Muscle layer of colon (tissue), 2 donors: ENCODE data around the gene HIPK4.

ENCODE experiments used
- H3K27ac ChIP-seq: one replicate; pipeline ENCODE4 v1.7.0; 2013; ENCODE audit warnings: low read depth, mild to moderate bottlenecking, low read length, moderate library complexity
- H3K27me3 ChIP-seq, 2 donors: one replicate each; pipeline ENCODE4 v1.7.0; 2013; ENCODE audit warnings: low read length in 2 of 2, mild to moderate bottlenecking in 2 of 2; ENCODE audit not compliant: insufficient read depth in 2 of 2, control insufficient read depth in 1 of 2
- H3K36me3 ChIP-seq: one replicate; pipeline ENCODE4 v1.7.0; 2013; ENCODE audit warnings: mild to moderate bottlenecking, low read length; ENCODE audit not compliant: insufficient read depth
- H3K4me1 ChIP-seq: one replicate; pipeline ENCODE4 v1.7.0; 2013; ENCODE audit warnings: mild to moderate bottlenecking, low read length; ENCODE audit not compliant: insufficient read depth
- H3K4me3 ChIP-seq, 2 donors: one replicate each; pipeline ENCODE4 v1.7.0; 2013; ENCODE audit warnings: low read length in 2 of 2, low read depth in 1 of 2, mild to moderate bottlenecking in 1 of 2, moderate library complexity in 1 of 2
- H3K9ac ChIP-seq: one replicate; pipeline ENCODE4 v1.7.0; 2013; ENCODE audit warnings: low read length
- H3K9me3 ChIP-seq: one replicate; pipeline ENCODE4 v1.7.0; 2013; ENCODE audit warnings: mild to moderate bottlenecking, low read length
- donor health status: abdominal sarcoma.
- donor health status: Adenocarcinoma of cecum.

HIPK4 gene

DNA sequence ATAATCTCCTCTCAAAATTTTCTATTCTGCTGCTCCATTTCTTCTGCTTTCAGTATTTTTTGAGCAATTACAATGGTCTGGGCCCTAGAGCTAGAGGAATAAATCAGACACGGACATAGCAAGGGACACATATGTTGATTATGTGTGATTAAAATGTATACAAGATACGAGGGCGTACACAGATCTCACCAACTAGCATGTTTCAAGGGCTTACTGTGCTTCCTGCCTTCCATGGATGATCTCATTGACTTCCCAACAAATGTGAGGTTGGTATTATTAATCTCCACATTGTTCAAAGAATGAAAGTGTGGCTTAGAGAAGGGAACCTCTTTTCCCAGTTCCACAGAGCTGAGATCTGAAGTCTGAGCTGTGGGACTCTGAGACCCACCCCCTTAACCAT lies 32.3 kb downstream of the HIPK4 start:
- Histone ChIP-seq H3K36me3 (no peaks in the 10 kb centered on the region), H3K27me3 (no peaks in the 10 kb centered on the region), H3K4me3 (no peak overlapping the region), H3K27ac (no peak overlapping the region), H3K4me1 (no peaks in the 10 kb centered on the region), H3K9ac (no peak overlapping the region), H3K9me3 (no peaks in the 10 kb centered on the region)

DNA sequence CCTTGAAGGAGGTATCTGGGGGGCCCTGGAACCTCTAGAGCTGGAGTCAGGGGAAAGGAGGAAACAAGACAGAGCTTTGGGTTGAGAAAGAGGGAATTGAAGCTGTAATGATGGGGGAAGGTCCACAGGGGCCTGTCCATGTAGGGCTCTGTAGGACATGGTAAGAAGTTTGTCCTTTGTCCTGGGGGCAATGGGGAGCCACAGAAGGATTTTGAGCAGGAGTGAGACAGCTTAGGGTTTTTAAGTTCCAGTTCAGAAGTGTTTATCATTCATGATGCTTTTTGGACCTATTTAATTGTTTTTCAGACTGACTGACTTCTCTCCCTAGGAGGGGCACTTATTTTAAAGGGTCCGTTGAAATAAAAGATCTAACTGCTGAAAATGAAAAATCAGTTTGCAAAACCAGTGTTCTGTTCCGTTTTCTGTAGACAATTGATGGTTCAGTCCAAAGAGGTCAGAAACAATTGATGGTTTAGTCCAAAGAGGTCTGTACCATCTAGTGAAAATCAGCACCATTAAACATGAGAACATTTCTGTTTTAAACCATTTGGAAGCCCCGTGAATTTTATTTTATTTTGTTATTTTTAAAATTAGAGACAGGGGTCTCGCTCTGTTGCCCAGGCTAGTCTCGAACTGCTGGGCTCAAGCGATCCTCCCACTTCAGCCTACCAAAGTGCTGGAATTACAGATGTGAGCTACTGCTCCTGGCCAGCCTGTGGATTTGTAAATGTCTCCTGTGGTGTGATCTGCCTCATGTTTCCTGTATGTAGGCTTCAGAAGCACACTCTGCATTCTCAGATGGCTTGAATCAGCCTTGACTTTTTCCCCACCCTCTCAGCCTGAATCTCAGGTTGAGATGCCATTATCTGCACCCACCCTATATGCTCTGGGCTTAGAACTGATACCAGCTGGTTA lies 33.0 kb downstream of the HIPK4 start:
- Histone ChIP-seq H3K27me3 (no peaks in the 10 kb centered on the region), H3K9me3 (no peaks in the 10 kb centered on the region), H3K36me3 (no peaks in the 10 kb centered on the region), H3K4me1 (no peaks in the 10 kb centered on the region), H3K27ac (no peak overlapping the region), H3K9ac (no peak overlapping the region), H3K4me3 (no peak overlapping the region)

DNA sequence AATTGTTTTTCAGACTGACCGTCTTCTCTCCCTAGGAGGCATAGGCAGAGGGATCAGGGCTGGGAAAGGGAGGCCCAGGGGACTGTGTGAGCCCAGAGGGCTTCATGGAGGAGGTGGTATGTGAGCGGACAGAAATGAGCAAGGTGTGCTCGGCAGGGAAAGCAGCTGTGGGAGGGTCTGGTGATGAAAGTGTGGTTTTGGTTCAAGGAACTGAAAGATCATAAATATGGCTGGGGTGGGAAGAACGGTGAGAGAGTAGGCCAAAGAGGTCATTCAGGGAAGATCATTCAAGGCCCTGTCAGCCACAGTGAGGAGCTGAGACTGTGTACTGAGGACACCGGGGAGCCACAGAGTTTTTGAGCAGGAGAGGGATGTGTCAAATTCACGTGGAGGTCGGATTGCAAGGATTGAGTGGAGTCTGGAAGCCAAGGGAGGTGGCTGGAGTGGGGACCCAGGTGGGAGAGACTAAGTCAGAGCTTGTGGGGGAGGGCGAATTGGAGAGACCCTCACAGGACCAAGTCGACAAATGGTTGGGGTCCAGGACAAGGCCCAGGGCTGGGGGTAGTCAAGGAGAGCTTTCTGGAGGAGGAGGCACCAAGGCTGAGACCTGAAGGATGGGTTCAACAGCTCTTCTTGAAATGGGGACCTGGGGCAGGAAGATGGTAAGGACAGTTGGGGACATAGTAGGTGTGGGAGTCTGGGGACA lies 33.9 kb downstream of the HIPK4 start:
- H3K4me3 ChIP-seq = no peak overlapping the region
- H3K9ac ChIP-seq = no peak overlapping the region
- no peak overlapping the region for H3K27ac ChIP-seq
- H3K36me3 ChIP-seq = no peaks in the 10 kb centered on the region
- H3K4me1 ChIP-seq = no peaks in the 10 kb centered on the region
- H3K27me3 ChIP-seq = no peaks in the 10 kb centered on the region
- H3K9me3 ChIP-seq = no peaks in the 10 kb centered on the region

DNA sequence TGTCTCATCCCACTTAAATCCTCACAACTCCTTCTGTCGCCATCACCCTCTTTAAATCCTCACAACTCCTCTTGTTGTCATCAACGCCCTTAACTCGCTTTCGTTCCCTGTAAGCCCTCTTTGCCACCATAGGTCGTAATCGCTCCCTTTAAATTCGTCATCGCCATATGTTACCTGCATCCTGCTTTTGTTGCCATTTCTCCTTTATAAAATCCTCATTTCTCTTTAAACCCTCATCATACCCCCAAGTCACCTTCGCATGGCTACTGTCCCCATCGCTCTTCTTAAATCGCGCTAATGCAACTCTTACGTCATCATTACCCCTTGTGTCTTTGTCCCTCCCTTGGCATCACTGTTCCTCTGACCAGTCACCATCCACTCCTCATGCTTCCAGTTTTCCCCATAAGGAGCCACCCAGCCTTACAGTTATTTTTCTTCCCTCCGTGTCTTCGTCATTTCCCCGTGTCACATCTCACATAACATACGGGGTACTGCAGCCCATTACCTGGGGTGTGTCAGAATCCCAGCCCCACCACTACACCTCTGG lies 40.9 kb downstream of the HIPK4 start:
- H3K9ac ChIP-seq = peak overlapping the region; percentile 40
- H3K9me3 ChIP-seq = no peaks in the 10 kb centered on the region
- no peaks in the 10 kb centered on the region for H3K36me3 ChIP-seq
- H3K4me1 ChIP-seq = peaks cover 18% of the 10 kb centered on the region
- H3K27ac ChIP-seq = peak overlapping the region; percentile 65
- peak overlapping the region; percentile 15 to 71 for H3K4me3 ChIP-seq
- H3K27me3 ChIP-seq = no peaks in the 10 kb centered on the region

DNA sequence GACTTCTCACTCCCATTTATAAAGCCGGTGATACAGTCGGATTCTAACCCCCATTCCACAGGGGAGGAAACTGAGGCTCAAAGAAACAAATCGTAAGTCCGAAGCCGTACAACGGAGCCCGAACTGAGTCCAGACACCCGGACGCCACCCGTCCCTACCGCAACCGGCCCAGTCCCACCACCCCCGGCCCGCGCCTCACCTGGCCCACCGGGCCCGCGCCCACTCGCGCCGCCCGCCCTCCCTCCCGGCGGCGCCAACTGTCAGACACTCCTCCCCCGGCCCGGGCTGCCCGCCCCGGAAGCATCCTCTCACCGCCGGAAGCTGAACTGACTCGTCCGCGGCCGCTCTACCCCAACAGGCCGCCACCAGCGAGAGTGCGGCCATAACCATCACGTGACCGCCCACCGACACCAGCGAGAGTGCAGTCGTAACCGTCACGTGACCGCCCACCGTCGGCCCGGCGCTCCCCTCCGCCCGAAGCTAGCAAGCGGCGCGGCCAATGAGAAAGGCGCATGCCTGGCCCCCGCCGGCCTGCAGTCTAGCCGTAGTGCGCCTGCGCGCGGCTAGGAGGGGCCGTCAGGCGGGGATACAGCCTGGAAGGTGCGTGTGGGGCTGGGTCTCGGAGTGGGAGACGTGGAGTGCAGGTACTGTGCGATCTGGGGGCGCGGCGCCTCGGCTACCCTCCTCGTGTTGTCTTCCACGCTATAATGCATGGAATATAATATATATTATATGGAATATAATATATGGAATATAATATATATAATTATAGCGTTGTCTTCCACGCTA lies 41.7 kb downstream of the HIPK4 start, which contains the start of the genes C19orf47 and PLD3:
Gene C19orf47, minus strand, starts transcription at position 273 of the 789 bp plus-strand sequence. CDS start 6,540 bp downstream, outside the sequence.
Gene PLD3, plus strand, starts transcription at position 571 of the 789 bp plus-strand sequence. CDS start 17,789 bp downstream, outside the sequence.
- Histone ChIP-seq H3K27me3 (no peaks in the 10 kb centered on the region), H3K27ac (peak within 1 kb of the TSS; percentile 65), H3K9ac (peak within 1 kb of the TSS; percentile 76), H3K9me3 (no peaks in the 10 kb centered on the region), H3K4me3 (peak within 1 kb of the TSS; percentile 40 to 83), H3K4me1 (peaks cover 18% of the 10 kb centered on the region), H3K36me3 (no peaks in the 10 kb centered on the region)

DNA sequence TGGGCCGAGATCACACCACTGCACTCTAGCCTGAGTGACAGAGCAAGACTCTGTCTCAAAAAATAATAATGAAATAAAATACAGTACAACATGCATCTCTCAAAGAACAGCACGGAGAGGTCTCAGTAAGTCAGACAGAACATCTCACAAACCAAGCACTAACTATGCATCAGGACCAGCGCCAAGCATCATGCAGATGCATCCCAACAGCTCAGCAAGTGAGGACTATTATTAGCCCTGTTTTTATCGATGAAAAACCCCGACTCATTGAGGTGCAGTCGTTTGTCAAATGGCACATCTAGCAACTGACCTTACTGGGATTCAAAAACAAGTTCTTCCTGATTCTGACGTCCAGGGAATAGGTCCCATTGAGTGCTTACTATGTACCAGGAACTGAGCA lies 45.6 kb downstream of the HIPK4 start:
- H3K4me3 ChIP-seq = no peak overlapping the region
- H3K27me3 ChIP-seq = no peaks in the 10 kb centered on the region
- H3K36me3 ChIP-seq = no peaks in the 10 kb centered on the region
- no peaks in the 10 kb centered on the region for H3K9me3 ChIP-seq
- H3K27ac ChIP-seq = no peak overlapping the region
- peaks cover 29% of the 10 kb centered on the region for H3K4me1 ChIP-seq
- H3K9ac ChIP-seq = no peak overlapping the region

DNA sequence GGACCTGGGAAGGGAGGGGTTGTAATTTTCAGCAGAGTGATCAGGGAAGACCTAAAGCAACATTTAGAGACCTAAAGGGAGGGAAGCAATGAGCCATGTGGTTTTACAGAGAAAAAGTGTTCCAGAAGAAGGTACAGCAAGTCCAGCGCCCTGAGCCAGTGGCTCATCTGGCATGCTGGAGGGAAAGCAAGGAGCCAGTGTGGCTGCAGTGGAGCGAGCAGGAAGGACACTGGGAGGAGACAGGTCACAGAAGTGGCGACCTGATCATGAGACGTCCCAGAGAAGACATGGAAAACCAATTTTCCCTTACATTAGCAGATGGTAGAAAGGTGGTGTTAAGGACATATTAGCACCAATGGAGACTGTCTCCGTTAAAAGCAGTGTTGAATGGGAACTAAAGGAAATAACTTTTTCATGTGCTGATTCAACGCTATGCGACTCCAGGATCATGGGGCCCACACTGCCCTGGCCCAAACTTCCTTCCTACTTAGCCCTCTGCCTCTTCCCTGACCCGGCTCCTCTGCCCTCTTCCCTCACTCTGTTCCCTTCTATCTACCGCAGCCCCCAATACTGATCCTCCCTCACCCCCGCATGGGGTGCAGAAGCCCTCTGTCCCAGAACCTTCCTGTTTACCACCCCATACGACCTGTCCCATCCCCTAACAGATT lies 47.2 kb downstream of the HIPK4 start:
- Histone ChIP-seq H3K27ac (no peak overlapping the region), H3K4me3 (no peak overlapping the region), H3K9me3 (no peaks in the 10 kb centered on the region), H3K27me3 (no peaks in the 10 kb centered on the region), H3K9ac (no peak overlapping the region), H3K4me1 (peaks cover 22% of the 10 kb centered on the region), H3K36me3 (no peaks in the 10 kb centered on the region)

DNA sequence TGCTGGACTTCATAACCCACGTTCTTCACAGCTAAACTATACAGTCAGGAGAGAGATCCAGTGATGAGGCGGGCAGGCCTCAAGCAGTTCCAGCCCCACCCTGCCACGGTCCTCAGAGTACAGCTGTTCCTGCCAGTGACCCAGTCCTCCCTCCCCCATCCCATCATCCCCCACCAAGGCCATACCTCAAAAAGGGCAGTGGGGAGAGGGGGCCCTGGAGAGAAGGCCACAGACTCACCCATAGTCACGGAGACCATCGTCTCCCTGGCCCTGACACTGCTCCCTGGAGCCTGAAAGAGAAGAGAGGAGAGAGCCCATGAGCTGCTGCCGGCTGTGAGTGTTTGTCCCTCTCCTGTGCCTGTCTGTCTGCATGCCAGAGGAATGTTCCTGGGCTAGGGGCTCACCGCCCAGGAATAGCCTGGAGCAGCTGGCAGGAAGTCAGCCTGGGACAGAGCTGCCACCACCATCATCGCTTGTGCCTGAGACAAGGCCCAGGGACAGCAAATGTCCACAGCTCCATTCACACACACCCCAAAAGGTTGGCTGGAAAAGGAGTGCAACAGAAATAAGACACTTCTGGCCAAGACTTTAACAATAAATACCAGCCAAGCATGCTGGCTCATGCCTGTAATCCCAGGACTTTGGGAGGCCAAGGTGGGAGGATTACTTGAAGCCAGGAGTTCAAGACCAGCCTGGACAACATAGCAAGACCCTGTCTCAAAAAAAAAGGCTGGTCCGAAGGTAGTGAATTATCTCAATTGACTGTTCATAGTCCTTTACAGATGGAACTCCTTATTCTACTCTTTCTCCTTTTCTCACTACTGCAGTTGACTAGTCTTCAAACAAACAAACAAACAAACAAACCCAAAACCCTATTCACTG lies 48.1 kb downstream of the HIPK4 start:
- Histone ChIP-seq H3K9me3 (no peaks in the 10 kb centered on the region), H3K4me1 (peaks cover 13% of the 10 kb centered on the region), H3K36me3 (no peaks in the 10 kb centered on the region), H3K27me3 (no peaks in the 10 kb centered on the region), H3K4me3 (no peak overlapping the region), H3K27ac (no peak overlapping the region), H3K9ac (no peak overlapping the region)

DNA sequence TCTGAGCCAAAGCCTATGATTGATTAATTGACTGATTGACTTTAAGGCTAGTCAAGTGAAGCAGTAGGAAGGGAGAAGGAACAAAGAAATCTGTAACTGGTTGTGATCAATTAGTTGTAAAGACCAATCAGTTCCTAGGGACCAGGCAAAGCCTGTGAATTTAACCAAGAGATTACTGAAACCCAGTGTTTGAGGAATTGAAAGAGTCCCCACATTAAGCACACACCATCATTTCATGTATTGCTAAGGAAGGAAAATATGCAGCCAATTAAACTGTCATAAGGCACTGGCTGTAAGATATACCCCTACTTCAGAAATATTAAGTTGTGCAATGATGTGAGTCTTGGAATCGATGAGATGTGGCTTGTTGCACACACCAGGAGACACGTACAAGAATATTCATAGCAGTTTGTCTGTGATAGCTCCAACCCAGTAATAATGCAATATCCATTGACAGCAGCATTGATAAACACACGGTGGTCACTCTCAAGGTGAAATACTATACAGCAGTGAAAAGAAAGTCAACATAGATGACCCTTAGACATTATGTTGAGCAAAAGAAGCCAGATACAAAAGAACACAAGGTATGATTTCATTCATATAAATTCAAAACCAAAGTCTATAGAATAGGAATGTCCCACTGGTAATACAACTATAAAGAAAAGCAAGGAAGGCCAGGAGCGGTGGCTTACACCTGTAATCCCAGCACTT lies 50.8 kb downstream of the HIPK4 start:
- H3K9me3 ChIP-seq = no peaks in the 10 kb centered on the region
- H3K27ac ChIP-seq = no peak overlapping the region
- H3K4me1 ChIP-seq = peaks cover 11% of the 10 kb centered on the region
- no peaks in the 10 kb centered on the region for H3K27me3 ChIP-seq
- H3K4me3 ChIP-seq = no peak overlapping the region
- H3K36me3 ChIP-seq = peaks cover 11% of the 10 kb centered on the region
- no peak overlapping the region for H3K9ac ChIP-seq
